Measurements from ENCODE around the gene KIF6.

- TF ChIP-seq CTCF (IDR thresholded peaks at IDR 0.05), result no peak
- TF ChIP-seq POLR2AphosphoS5 (IDR thresholded peaks at IDR 0.05; ENCODE audit: insufficient read depth in 1 of 2, low read depth in 1 of 2), result no peak
- no peak for TF ChIP-seq POLR2A (IDR thresholded peaks at IDR 0.05)
Observed at GRCh38 chr6:39420300-39421265, 304.6 kb downstream of the KIF6 start.
